Activated CD4-positive, alpha-beta T cell treated with anti-CD3 and anti-CD28 coated beads for 4 hours (primary cell): Measurements from ENCODE around the gene TACR1.
"Not testable (repeated sequence)": the region's sequence is repeated elsewhere in the genome, so short reads cannot be mapped to it uniquely, and the experiment has no call there.

Experiments
- DNase-seq, 2 donors: peaks; one replicate each; pipeline ENCODE4 v3.0.0-alpha.2; 2020

TACR1 gene

GRCh38 chr2:75192496-75192895 is 6.8 kb downstream of the TACR1 start:
- DNase-seq: no peak

- DNase-seq: no peak
Measured at GRCh38 chr2:75190271-75190990, 8.9 kb downstream of the TACR1 start.

GRCh38 chr2:75186821-75187220 is 12.5 kb downstream of the TACR1 start:
- DNase-seq: no peak

GRCh38 chr2:75182606-75183005 is 16.7 kb downstream of the TACR1 start:
- DNase-seq: no peak

- no peak for DNase-seq
Measured at GRCh38 chr2:75180476-75180875, 18.8 kb downstream of the TACR1 start.

DNA sequence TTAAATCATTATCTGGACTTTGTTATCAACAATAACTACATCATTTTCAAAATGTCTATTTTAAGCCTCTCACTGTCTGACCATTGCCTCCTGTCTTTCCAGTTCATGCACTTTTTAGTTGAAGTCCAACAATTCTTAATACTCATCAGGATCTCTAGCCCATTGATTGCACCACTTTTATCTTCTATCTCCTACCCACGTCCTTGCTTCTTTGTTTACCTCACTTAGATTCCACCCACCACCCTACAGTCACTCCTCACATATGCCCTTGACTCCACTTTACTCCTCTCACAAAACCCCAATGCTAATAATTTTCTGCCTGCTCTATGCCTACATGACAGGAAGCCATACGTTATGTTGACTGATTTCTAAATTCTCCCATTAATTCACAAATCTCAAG is 21.9 kb downstream of the TACR1 start:
- DNase-seq: no peak

DNA sequence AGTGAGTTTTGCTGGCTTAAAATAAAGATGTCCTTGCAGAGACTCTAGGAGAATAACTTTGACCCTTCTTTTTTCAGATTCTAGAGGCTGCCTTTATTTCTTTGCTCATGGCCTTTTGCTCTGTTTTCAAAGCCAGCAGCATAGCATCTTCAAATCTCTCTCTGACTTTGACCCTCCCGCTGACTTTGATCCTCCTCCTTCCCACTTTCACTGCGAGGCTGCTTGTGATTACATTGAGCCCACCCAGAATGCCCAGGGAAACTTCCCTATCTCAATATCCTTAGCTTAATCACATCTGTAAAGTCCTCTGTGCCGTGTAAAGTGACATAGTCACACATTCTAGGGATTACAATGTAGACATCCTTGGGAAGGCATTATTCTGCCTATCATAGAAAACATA is 23.9 kb downstream of the TACR1 start:
- DNase-seq: no peak

DNA sequence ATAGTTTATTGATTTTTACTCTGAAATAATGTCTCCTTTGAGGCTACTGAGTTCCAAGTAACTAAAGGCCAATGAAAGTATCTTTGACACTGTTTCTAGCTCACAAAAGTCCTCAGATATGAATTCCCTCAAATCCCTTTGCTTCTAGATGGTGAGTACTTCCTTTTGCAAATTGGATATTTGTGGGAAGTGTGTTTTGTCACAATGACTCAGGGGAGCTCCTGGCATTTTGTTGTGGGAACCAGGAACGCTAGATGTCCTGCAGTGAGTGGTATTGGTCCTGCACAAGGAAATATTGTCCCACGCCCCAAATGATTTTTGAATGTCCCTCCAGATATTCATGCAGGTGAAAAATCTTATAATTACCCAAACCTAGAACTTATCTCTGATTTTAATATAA is 24.3 kb downstream of the TACR1 start:
- DNase-seq: no peak

GRCh38 chr2:75174519-75174918 is 24.8 kb downstream of the TACR1 start:
- no peak for DNase-seq

DNA sequence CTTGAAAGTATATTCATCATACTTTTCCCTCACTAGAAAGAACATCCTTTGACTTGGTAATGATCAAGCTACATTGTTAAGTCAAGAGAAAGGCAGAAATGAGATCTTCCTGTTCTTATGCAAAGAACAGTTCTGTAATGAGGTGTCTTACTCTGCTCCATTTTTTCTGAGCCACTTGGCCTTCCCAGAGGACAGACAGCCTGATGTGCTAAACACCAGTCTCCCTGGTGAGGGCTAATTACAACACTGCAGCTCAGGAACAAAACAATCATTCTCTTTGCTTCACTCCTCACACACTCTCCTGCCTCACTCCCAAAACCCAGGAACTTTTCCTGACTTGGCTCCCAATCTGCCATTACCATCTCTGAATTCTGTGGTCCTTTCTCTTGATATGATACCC is 25.6 kb downstream of the TACR1 start:
- no peak for DNase-seq

DNA sequence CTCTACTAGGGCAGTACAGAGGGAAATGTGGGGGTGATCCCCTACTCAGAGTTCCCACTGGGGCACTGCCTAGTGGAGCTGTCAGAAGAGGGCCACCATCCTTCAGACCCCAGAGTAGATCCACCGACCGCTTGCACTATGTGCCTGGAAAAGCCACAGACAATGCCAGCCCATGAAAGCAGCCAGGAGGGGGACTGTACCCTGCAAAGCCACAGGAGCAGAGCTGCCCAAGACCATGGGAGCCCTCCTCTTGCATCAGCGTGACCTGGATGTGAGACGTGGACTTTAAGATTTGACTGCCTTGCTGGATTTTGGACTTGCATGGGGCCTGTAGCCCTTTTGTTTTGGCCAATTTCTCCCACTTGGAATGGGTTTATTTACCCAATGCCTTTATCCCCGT is 27.9 kb downstream of the TACR1 start:
- DNase-seq: not testable (repeated sequence)

DNA sequence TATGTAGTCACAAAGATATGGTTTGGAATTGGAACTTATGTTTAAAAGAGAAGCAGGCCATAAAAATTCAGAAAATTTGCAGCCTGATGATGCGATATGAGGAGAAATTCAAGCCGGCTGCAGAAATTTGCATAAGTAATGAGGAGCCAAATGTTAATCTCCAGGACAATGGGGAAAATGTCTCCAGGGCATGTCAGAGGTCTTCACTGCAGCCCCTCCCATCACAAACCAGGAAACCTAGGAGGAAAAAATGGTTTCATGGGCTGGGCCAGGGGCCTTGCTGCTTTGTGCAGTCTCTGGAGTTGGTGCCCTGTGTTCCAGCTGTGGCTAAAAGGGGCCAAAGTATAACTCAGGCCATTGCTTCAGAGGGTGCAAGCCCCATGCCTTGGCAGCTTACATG is 28.4 kb downstream of the TACR1 start:
- DNase-seq: no peak

DNA sequence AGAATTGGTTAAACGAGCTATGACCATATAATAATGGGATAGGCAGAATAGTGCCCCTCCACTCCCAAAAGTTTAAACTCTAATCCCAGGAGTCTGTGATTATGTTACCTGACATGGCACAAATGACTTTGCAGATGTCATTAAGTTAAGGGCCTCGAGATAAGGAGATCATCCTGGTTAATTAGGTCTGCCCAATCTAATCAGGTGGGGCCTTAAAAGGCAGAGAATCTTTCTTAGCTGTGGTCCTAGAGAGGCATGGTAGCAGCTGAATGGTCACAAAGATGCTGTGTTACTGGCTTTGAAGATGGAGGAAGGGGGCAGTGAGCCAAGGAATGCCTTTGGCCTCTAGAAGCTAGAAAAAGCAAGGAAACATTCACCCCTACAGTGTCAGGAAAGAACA is 31.1 kb downstream of the TACR1 start:
- DNase-seq: no peak

DNA sequence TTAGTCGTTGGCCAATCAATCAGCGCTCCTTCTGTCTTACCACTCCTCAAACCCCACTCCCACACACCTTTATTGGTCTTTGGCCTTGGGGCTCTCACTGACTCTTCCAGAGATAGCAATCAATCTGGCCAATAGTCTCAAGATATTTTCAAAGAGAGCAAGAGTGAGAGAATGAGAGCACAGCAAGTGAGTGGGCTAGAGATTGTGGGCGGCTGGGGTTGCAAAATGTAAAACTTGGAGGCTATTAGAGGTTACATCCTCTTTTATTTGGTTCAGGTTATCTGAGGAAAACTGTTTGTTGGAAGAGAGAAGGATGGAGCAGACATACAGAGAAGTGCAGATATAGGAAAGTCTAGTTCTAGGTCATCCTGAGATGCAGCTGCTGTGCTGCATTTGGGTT is 32.8 kb downstream of the TACR1 start:
- DNase-seq: no peak

GRCh38 chr2:75162897-75163296 is 36.4 kb downstream of the TACR1 start:
- DNase-seq: no peak

GRCh38 chr2:75162259-75162658 is 37.1 kb downstream of the TACR1 start:
- no peak for DNase-seq

DNA sequence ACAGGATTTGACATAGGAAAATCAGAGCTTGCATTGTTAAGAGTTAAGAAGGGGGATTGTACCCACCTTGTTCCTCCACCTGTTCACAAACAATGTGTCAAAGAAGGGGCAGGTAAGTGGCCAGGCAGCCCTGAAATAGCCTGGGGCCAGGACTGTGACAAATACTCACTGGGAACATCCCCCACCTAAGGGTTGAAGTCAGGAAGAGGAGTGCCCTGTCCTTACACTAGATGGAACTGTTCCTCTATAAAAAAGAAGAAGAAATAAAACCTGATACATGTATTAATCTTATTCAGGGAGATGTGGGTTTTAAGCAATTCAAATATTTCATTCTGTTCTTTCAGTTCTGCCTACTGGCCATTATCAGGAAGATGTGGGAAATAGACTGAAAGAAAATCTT is 41.9 kb downstream of the TACR1 start:
- DNase-seq: no peak

- no peak for DNase-seq
Measured at GRCh38 chr2:75155115-75155514, 44.2 kb downstream of the TACR1 start.

DNA sequence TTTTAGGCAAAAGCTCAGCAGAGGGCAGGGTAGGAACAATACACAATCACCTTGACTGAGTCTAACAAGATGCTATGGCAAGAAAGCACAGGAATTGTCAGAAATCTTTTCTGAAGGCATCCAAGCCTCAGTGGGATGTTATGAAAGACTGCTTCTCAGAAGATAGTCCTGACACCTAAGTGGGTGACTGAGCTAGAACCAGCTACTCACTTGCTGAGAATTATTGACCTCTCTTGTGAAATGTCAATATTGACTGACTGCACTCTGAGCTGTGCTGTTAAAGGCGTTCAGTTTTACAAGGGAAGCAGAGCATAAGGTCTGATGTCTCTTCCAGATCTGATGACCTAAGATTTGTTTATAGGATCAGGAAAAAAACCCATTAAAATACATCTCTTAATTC is 46.1 kb downstream of the TACR1 start:
- DNase-seq: no peak

- not testable (repeated sequence) for DNase-seq
Measured at GRCh38 chr2:75152243-75152642, 47.1 kb downstream of the TACR1 start.

- not testable (repeated sequence) for DNase-seq
Measured at GRCh38 chr2:75147884-75148283, 51.4 kb downstream of the TACR1 start.

GRCh38 chr2:75146606-75147332 is 52.6 kb downstream of the TACR1 start:
- DNase-seq: no peak

- DNase-seq: not testable (repeated sequence)
Measured at GRCh38 chr2:75146221-75146605, 53.1 kb downstream of the TACR1 start.

DNA sequence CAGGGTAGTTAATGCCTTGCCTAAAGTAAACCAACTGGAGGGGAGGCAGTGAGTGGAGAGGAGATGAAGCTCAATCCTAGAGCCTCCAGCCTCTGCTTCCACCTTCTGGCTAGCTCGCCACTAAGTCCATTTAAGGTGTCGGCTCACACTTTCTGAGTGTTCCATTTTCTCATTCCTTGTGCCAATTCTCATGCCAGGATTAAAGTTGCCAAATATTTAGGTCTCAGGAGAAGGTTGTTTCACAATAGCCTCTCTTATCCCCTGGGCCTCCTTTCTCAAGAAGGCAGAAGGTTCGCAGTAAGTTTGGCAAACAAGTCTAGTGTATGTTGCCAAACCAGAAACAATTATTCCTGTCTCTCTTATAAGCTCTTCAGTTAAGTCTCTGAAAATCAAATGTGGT is 57.2 kb downstream of the TACR1 start:
- DNase-seq: no peak

- DNase-seq: no peak
Measured at GRCh38 chr2:75140288-75140687, 59.0 kb downstream of the TACR1 start.
